B cell (primary cell): Measurements from ENCODE around the gene DDX24. TPM values are rescaled to one million over a fixed set of nuclear protein-coding genes. Genes with fewer than 3 reads are reported as not detected.

ENCODE experiments used
- polyA plus RNA-seq: library from polyadenylated mRNA; depleted of rRNA; stranded (reverse); fragments of >200 nt; gene quantifications from 2 replicates; pipeline ENCODE4 v1.2.3, GENCODE V29; 2012
- total RNA-seq, 2 donors: library from RNA; stranded (reverse); fragments of 120-200 nt in 1 of 2; gene quantifications; 1 replicate in 1 of 2; 2 replicates in 1 of 2; pipeline versions ENCODE4 v1.2.3 to v1.2.4, GENCODE V29; 2013 to 2022

DDX24 gene
- total and polyA plus RNA-seq, 2 donors (not counting 1 experiment from before 2014, with no cell fraction given): 145 to 211 TPM

Other genes with a start within 250 kb of the DDX24 start
- not detected in 2 replicates for gene FAM181A, start 153.9 kb downstream of the DDX24 start, total RNA-seq
- gene FAM181A, start 153.9 kb downstream of the DDX24 start, polyA plus RNA-seq: not detected in 2 replicates
- 1.00 and 1.5 TPM in 2 replicates for gene ASB2, start 104.6 kb downstream of the DDX24 start, total RNA-seq
- 2.5 and 2.7 TPM in 2 replicates for gene ASB2, start 104.6 kb downstream of the DDX24 start, polyA plus RNA-seq
- gene CCDC197, start 83.9 kb downstream of the DDX24 start, total RNA-seq: not detected in 2 replicates
- gene CCDC197, start 83.9 kb downstream of the DDX24 start, polyA plus RNA-seq: not detected in 2 replicates
- gene OTUB2, start 54.9 kb downstream of the DDX24 start, total RNA-seq: 0.17 and 0.19 TPM in 2 replicates
- gene OTUB2, start 54.9 kb downstream of the DDX24 start, polyA plus RNA-seq: 0.04 TPM in 1 of 2 replicates, not detected in the other
- 6.7 and 8.9 TPM in 2 replicates for gene IFI27L1, start 108 bp upstream of the DDX24 start, total RNA-seq
- 6.5 and 6.7 TPM in 2 replicates for gene IFI27L1, start 108 bp upstream of the DDX24 start, polyA plus RNA-seq
- 0.27 and 0.81 TPM in 2 replicates for gene IFI27, start 29.5 kb upstream of the DDX24 start, total RNA-seq
- gene IFI27, start 29.5 kb upstream of the DDX24 start, polyA plus RNA-seq: 0.15 and 0.52 TPM in 2 replicates
- gene IFI27L2, start 48.4 kb upstream of the DDX24 start, total RNA-seq: 30.2 and 31.4 TPM in 2 replicates
- gene IFI27L2, start 48.4 kb upstream of the DDX24 start, polyA plus RNA-seq: 33.2 and 57.4 TPM in 2 replicates
- not detected in 2 replicates for gene PPP4R4, start 93.1 kb upstream of the DDX24 start, total RNA-seq
- 0.03 TPM in 1 of 2 replicates, not detected in the other for gene PPP4R4, start 93.1 kb upstream of the DDX24 start, polyA plus RNA-seq
- not detected in 2 replicates for gene SERPINA10, start 212.1 kb upstream of the DDX24 start, total RNA-seq
- not detected in 2 replicates for gene SERPINA10, start 212.1 kb upstream of the DDX24 start, polyA plus RNA-seq
- not detected in 2 replicates for gene SERPINA6, start 242.1 kb upstream of the DDX24 start, total RNA-seq
- gene SERPINA6, start 242.1 kb upstream of the DDX24 start, polyA plus RNA-seq: not detected in 2 replicates